NCI-H2081 (cell line): ENCODE data around the gene IGDCC3.
A peak's percentile ranks its signal among the peaks of the same experiment; 100 is the strongest.

ENCODE experiments used
- DNase-seq, 2 experiments: peaks; one replicate each; lab custom pipeline; 2025; lab: John Stamatoyannopoulos, UW

IGDCC3 gene

DNA sequence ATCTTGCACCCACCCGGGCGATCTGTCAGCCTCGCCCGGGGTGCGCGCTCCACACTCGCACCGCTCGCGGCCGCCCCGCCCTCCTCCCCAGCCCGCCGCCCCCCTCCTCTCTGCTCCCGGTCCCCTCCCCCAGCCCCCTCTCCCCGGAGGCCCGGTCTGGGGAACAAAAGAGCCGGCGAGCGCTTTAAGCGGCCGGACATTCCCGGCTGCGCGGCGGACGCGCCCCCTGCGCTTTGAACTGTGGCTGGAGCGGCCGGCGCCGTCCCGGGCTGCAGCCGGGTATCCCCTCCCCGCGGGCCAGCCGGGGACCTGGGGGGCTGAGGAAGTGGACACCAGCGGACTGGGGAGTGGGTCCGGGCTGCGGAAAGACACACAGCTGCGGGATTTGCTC, at the start of gene IGDCC3:
TSS of gene IGDCC3 (minus strand) at position 27 of the 391 bp plus-strand sequence. CDS start 214 bp downstream, outside the sequence.
- peak in 1 of 2 experiments; percentile 19 for DNase-seq

DNA sequence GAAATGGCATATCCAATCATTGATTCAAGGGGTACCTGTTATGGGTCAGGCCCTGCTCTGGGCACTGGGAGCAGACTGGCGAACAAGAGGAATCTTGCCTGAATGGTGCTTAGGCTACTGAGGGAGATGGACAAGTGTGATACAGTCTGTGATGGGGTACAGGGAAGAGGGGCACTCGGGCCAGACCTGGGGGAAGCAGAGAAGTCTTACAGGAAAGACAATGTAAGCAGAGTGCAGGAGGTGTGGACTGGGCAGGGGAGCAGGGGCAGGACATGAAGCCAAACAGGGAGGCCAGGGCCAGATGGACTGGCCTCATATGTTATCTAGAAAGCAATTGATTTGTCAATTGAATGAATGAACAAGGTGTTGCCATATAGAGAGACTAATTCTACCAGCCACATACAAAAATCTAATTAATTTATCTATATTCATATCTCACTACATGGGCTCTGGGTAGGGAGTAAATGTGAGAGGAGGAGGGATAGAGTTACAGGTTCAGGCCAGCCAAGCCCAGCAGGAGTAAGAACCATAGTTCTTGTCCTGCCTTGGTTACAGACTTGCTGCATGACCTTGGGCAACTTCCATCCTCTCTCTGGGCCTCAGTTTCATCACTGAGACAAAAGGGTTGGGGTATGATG, 48.5 kb upstream of the IGDCC3 start:
- DNase-seq = no peak

DNA sequence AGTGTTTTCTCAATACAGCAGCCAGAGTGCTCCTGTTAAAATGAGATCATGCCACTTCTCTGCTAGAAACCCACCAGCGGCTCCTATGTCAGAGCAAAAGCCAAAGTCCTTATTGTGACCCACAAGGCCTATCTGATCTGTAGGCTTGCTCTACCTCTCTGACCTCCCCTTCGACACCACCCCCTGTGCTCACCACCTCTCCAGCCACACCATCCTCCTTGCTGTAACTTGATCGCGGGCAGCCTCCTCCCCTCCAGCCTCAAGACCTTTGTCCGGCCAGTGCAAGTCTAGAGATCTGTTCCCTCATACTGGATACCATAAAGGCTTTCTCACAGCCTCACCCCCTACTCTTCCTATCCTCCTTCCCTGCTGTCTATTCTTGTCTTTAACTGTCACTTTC, 46.9 kb upstream of the IGDCC3 start:
- DNase-seq = no peak

DNA sequence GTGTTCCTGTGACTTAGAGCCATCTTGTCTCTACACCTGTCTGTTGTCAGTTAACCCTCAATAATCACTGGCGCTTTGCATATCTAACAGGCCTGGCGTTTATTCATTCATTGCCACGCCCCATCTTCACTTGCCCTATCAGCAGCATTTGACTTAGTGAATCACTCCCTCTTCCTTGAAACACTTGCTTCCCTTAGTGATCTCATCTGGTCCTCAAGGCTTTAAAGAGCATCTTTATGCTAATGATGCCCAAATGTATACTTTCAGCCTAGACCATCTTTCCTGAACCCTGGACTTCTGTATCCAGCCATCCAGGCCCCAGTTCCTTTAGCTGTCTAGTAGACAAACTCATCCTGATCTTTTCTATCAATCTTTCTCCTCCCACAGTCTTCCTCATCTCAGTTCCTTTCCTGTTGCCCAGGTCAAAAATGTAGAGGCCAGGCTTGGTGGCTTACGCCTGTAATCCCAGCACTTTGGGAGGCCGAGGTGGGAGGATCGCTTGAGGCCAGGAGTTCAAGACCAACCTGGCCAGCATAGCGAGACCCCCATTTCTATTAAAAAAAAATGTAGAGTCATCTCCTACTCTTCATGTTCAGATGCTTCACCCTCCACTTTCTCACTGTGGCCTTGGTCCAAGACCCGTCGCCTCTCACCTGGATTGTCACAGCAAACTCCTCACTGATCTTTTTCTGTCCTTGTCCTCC, 46.3 kb upstream of the IGDCC3 start:
- no peak for DNase-seq

DNA sequence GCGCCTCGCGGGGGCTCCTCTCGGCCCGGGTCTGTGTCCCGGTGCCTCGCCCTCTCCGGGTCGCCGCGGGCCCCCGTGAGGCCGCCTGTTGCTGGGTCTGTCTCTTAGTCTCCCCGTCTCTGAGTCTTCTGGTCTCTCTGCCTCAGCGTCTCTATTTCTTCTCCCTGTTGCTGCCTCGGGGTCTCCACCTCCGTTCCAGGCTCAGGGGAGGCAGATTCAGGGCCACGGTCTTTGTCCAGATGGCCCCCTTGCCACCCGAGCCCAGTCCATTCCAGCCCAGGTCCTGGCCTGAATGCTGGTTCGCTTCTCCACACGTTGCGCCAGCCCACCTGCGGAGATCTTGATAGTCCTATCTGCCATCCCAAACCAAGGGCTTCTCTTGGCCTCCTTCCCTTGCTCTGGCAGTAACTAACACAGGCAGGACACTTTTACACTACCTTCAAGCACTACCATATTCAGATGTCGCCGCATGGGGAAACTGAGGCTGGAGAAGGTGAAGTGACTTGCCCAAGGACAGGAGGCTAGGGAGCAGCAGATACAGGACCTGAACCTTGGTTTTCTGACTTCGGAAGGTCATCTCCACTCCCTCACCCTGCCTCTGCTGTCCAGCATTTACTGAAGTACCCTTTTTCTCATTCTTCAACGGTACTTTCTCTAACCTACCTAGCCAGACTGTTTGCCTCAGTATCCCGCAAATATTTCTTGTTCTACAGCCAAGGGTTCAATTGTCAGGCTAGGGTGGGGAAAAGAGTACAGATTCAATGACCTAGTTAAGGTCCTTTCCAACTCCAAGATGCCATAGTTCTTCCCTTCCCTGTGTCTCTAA, 45.6 kb upstream of the IGDCC3 start:
- no peak for DNase-seq

DNA sequence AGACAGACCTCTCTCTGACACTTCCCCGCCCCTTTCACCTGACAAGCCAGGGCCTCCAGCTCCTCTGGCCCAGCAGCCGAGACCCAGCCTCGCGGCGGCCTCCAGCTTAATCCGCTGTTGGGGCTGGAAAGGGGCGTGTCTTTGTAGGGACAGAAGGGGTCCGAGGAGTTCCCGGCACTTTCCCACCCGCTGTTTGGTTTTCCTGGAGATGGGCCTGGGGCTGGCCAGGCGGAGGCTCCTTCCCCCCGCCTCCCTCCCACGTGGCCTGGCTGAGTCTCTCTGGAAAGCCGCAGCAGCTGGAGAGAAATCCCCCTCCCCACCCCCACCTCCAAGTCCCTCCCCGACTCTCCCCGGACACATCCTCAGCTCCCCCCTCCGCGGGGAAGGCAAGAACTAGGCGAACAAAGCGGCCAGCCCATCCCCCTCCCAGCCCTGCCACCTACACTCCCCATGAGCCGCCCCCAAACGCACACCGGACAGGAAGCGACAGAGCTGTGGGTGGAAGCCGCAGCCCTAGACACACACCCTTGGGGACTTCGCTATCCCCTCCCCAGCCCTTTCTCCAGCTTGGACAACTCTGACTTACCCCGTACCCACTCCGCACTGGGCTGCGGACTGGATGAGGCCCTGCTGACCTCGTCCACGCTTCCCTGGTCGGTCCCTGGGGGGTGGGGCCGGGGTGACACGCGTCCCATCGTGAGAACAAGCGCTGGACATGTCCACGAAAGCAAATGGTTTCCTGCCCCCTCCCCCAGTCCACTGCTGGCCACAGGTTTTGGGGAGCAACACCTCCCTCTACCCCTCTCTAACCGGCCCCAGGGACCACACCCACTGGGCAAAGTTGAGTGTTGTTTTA, 43.8 kb upstream of the IGDCC3 start:
- DNase-seq = no peak

DNA sequence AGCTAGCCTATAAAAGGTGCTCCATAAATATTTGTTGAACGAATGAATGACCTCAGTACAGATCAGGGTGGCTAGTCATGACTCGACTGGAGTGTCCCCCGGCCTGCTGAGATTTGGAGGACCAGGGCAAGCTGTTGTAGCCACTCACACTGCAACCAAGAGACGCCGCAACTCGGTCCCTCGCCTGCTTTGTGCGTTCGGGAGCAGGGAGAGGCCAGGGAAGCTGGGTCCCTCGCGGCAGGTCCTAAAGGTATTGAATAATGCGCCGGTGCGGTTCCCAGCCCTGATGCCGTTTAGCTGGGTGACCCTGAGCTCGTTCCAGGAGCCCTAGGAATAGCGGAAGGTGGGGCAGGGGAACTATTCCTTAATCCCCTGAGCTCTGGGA, 43.2 kb upstream of the IGDCC3 start:
- DNase-seq = no peak

DNA sequence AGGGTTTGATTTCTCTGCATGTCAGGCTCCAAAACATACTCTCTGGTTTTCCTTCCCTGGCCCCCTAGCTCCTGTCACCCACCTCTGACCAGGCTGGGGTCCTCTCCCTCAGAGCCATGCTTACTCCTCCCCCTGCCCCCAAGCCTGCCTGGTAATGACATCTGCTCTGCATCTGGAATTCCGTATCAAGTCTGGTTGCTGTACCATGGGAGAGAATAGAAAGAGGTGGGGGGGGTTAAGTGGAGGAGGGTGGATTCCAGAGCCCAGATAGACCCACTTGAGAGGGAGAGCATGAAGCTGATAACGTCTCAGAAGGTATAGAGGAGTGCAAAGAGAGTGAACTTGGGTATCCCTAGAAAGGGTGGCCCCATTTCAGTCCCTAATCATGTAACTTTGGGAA, 40.8 kb upstream of the IGDCC3 start:
- no peak for DNase-seq

DNA sequence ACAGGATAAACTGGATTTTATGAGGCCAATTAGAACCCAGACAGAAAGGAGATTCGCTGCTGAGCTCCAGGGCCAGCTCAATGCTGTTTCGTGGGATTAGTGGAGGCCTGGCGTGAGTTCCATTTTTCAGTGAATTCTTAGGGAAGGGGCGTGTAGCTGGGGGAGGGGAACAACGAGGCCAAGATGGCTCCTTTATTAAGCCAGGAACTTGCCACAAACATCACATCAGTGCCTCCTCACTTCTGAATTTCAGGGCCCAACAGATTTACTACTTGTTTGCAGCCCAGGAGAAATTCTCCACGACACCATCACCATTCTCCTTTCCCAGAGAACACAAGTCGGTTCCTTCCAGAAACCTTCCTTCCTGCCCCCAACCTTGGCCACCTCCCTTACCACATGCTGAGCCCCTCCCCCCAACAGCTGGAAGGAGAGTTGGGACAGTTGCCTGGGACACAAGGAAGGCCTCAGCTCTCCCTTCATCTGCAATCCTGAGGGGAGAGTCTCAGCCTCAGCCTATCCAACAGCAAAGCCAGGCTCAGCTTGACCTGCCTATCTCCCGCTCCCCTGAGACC, 39.1 kb upstream of the IGDCC3 start:
- DNase-seq = no peak

DNA sequence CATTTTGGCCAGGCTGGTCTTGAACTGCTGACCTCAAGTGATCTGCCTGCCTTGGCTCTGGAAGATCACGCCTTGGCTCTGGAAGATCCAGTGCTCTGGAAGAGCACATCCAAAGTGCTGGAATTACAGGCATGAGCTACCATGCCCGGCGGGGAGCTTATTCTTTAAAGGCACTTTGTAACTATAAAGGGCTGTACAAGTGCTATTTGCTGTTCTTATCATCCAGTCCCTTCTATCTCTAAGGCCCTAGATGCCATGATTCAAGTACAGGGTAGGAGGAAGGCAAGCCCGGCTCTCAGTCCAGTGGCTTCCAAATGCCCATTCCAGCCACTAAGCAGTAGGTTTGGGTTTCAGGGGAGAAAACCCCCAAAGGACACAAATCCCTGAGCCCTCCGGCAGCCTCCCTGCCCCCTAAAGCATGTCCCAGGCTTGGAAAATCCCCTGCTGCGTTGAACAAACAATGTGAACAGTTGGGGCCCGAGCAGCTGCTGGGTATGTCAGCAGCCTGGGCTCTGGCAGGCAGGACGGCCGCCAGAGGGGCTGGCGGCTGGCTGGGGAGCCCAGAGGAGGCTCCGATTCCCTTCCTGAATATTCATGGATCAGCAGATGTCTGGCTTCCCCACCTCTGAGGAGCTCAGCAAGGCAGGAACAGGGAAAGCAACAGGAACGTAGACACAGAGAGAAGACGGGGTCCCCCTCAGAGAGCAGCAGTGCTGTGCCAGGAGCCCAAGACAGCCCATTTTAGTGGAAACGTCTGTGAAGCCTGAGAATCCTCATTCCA, 37.2 kb upstream of the IGDCC3 start:
- peak; percentile 81 to 89 for DNase-seq

DNA sequence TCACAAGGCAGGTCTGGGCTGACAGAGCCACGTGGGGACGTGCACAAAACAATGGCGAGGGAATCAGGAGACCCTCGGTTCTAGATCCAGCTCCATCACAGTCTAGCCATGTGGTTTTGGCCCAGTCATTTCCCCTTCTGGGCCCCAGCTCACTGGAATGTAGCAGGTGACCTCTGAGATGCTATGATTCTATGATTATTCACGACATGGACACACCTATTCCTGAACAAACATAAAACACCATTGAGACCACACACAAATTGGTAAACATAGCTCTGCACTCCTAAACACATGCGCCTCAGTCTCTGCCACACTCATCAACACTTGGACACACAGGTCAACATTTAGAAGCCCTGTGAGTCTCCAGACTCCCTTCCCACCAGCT, 36.0 kb upstream of the IGDCC3 start:
- no peak for DNase-seq

DNA sequence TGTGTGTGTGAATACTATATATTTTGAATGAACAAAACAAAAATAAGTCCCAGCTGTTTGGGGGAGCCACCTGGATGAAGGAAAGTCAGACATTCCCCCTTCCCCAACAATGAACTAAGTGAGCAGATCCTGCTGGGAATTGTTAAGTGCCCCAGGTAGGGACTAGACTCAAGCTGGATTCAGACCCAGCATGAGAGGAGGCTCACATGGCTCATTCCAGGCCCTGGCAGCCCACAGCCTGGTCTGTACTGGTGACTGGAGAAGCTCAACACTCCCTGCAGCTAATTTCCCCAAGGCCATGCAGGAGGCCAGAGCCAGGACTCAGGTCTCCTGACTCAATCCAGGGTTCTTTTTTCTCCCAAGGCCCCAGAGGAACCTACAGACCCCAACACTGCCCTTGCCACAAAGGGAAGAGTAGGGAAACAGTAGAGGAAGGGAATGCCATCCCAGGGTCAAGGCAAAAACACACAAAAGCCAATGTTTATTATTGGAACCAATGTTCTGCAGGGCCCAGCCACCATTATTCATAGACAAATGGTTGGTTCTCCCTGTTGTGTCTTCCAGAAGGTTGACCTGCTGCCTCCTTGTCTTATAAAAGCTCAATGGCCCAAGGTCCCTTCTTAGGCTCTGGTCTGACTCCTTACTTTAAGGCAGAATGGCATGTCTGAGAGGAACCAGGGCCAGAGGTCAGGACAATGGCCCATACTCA, 35.4 kb upstream of the IGDCC3 start:
- no peak for DNase-seq

DNA sequence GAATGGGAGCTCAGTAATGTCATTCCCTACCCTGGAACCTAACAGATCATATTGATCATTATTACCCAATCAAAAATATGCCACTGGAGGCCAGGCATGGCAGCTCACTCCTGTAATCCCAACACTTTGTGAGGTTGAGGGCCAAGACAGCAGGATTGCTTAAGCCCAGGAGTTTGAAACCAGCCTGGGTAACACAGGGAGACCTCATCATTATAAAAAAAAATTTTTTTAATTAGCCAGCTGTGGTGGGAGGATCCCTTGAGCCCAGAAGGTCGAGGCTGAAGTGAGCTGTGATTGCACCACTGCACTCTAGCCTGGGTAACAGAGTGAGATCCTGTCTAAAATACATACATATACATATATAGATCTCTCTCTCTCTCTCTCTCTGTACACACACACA, 34.8 kb upstream of the IGDCC3 start:
- DNase-seq = no peak

DNA sequence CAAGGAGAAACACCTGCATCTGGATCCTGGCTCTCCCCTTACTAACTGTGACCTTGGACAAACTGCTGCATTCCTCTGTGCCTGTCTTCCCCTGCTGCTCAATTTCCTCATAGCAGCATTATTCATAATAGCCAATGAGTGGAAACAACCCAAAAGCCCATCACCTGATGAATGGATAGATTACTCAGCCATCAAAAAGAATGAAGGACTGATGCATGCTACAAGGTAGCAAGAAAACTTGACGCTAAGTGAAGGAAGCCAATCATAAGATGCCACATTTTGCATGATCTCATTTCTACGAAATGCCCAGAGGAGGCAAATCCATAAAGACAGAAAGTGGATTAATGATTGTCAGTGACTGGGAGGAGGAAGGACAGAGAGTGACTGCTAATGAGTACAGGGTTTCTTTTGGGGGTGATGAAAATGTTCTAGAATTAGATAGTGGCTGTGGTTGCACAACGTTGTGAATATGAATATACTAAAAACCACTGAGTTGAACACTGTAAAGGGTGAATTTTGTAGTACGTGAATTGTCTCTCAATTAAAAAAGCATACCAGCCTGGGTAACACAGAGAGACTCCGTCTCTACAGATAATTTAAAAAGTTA, 33.8 kb upstream of the IGDCC3 start:
- DNase-seq = no peak

DNA sequence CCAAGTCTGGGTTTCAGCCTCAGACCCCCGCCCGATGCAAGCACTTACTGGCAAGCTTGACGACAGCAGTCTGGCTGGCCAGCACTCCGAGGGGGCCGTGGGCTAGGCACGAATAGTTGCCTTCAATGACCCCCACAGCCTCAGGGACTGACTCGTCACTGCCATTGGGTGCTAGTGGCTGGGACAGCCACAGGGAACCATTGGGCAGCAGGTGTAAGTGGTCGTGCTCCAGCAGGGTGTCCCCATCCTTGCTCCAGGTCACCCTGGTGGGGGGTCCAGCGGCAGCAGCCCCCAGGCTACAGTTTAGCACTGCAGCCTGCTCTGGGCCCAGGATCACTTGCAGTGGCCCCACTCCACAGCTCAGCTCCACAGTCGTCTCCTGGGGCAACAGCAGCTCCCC, 33.2 kb upstream of the IGDCC3 start:
- DNase-seq = no peak

DNA sequence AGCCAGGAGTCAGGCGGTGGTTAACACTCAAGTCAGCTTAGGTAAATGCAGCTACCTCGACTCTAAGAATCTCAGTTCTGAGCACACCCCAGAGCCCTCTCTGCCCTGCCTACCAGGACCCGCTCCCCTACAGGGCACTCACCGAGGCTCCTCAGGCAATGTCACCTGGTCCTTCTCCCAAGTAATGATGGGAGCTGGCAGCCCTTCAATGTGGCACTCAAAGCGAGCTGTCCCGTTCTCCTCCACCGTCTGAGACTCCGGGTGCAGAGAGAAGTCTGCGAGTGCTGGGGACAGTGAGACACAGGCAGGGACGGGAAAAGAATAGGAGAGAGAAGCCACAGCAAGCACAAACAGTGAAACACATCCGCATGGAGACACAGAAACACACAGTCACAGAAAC, 32.2 kb upstream of the IGDCC3 start:
- DNase-seq = no peak

DNA sequence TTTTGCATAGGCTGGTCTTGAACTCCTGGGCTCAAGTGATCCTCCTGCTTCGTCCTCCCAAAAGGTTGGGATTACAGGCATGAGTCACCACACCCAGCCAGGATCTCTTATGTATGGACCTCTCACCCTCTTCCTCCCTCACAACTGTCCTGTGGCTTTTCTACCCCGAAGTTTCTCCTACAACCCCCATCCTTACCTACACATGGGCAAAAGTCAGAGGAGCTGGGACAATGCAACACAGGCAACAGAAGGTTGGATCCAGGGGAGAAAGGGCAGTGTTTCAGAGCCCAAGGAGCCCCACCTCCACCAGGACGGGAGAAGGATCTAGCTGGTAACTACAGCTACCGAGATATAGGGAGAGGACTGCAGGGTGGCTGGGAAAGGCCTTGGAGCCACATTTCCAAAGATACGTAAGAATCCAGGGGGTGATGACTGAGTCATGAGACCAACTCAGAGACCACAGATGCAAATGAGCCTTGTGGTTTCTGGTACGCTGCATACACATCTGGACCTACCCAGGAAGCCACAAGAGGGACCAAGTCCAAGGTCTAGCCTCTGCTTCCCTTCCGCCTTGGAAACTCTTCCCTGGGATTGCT, 31.3 kb upstream of the IGDCC3 start:
- DNase-seq = no peak

DNA sequence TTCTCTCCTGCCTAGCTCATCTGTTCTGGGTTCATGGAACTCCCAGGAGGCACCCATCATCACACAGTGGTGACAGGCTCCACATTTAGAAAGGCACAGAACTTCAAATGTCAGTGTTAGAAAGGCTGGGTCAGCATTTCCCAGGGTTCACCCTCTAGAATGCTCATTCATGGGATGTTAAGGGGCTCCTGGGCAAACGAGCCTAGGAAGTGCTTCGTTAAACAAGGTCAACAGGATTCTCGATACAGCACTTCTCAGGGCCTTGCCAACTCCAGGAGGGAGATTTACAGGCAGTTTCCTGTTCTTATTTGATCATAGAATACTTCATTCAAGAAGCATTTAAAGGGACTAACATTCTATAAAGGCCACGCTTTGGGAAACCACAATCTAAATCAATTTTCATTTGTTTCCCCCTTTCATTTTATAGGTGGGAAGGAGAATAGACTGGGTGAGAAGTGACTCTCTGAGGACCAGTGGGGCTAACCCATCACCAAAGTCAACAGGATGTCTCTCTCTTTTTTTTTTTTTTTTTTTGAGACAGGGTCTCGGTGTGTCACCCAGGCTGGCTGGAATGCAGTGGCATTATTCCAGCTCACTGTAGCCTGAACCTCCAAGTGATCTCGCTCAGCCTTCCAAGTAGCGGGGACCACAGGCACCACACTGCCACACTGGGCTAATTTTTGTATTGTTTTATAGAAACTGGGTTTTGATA, 30.7 kb upstream of the IGDCC3 start:
- DNase-seq = no peak
